Hepatocyte (in vitro differentiated cells): Measurements from ENCODE around the gene KCND2.

Source experiments
- EZH2 ChIP-seq: fragments of 200-600 bp; sonication (generic); IDR thresholded peaks from 2 replicates; pipeline ENCODE4 v1.6.1; 2016; ENCODE audit warnings: antibody characterized with exemption, mild to moderate bottlenecking, borderline replicate concordance
- EZH2phosphoT487 ChIP-seq: fragments of 200-600 bp; sonication (generic); IDR thresholded peaks from one replicate; pipeline ENCODE4 v1.6.1; 2018; ENCODE audit warnings: antibody characterized with exemption, mild to moderate bottlenecking, low read depth, moderate library complexity; ENCODE audit not compliant: unreplicated experiment, severe bottlenecking
- TF ChIP-seq, protein P1 (sequence below): fragments of 200-600 bp; sonication (generic); IDR thresholded peaks from 2 replicates; pipeline ENCODE4 v1.5.1; 2016; ENCODE audit warnings: antibody characterized with exemption, mild to moderate bottlenecking; ENCODE audit not compliant: poor library complexity

DNA sequence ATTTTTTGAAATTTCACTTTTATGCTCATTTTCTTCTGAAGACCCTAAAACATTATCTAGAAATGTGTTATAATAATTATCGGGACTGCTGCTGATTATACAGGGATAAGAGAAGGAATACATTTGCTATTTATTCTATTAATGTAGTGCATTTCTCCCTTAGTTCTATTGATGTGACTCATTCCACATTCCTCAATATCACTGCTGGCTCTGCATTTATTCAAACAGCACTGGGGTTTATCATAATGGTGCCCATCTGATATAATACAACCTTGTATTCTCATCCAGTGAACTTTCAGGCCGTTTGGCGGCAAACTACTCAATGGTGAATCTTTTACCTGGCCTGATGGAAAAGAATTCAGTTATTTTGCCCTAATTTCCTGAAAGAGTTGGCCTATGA lies 7.8 kb downstream of the KCND2 start:
- TF ChIP-seq, protein P1, sequence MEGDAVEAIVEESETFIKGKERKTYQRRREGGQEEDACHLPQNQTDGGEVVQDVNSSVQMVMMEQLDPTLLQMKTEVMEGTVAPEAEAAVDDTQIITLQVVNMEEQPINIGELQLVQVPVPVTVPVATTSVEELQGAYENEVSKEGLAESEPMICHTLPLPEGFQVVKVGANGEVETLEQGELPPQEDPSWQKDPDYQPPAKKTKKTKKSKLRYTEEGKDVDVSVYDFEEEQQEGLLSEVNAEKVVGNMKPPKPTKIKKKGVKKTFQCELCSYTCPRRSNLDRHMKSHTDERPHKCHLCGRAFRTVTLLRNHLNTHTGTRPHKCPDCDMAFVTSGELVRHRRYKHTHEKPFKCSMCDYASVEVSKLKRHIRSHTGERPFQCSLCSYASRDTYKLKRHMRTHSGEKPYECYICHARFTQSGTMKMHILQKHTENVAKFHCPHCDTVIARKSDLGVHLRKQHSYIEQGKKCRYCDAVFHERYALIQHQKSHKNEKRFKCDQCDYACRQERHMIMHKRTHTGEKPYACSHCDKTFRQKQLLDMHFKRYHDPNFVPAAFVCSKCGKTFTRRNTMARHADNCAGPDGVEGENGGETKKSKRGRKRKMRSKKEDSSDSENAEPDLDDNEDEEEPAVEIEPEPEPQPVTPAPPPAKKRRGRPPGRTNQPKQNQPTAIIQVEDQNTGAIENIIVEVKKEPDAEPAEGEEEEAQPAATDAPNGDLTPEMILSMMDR = no peak
- no peak for TF ChIP-seq EZH2
- TF ChIP-seq EZH2phosphoT487 = no peak
